GM18499 (cell line): Measurements from ENCODE around the gene ZSCAN5C.
"Not testable (repeated sequence)": the region's sequence is repeated elsewhere in the genome, so short reads cannot be mapped to it uniquely, and the experiment has no call there.

Experiments
- ATAC-seq: cut with Tn5 transposase; IDR thresholded peaks from one replicate; pipeline ENCODE4 v1.9.1; 2021; ENCODE audit warnings: moderate number of reproducible peaks; ENCODE audit not compliant: insufficient read depth, unreplicated experiment

ZSCAN5C gene, protein sequence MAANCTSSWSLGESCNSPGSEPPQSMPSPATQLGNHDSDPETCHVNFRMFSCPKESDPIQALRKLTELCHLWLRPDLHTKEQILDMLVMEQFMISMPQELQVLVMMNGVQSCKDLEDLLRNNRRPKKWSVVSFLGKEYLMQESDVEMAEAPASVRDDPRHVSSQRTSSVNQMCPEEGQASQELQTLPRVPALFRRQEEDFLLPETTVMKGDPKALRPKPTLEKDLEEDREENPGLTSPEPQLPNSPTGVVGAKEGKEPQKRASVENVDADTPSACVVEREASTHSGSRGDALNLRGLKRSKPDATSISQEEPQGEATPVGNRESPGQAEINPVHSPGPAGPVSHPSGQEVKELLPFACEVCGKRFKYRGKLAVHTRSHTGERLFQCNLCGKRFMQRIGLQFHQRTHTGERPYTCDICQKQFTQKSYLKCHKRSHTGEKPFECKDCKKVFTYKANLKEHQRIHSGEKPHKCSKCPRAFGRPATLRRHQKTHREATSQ

DNA sequence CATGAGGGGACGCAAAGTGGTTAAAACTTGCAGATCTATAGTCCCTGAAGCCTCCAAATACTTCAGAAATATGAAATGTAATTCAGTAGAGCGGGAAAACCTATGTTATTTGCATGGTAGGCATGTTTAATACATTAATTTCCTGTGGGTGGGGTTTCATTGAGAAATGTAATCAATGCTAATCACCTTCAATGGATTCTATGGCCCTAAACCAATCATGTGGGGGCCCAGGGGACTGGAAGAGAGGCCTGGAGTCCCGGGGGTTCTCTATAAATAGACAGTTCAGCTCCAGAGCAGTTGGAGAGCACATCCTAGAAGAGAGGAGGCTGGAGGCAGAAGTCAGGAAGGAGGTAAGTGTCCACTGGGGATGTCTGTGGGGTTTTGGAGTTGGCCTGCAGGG lies at the start of gene ZSCAN5C:
Gene ZSCAN5C (plus strand): TSS at position 301 of the 400 bp plus-strand sequence. CDS start 3,641 bp downstream, outside the sequence.
- ATAC-seq: no peak

DNA sequence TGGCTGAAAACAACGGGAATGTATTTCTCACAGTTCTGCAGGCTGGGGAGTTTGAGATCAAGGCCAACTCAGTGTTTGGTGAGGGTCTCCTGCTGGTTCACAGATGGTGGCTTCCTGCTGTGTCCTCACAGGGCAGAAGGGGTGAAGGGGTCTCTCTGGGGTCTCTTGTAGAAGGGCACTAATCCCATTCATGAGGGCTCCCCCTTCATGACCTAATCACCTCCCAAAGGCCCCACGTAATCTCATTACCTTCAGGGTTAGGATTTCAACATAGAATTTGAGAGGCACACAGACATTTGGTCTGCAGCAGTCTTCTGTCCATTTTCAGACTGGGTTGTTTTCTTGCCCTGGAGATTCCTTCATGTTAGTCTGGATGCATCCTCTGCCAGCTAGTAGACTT lies 49.4 kb upstream of the ZSCAN5C start:
- ATAC-seq: no peak

DNA sequence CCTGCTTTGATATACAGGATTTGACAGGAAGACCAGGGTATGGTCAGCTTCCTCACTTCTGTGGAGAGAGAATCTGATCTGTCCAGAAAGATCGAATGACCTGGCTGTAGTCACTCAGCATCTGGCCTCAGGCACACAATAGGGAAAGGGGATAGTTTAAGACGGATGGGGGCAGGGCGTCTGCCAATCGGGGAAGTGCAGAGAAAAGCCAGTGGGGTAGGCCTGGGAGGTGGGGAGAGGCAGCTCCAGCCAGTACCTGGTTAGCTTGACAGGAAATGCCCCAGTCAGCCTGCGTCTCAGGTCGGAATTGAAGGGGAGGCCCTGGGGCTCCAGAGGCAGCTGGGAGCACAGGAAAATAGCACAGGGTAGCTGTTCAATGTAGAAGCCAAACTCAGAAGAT lies 48.6 kb upstream of the ZSCAN5C start:
- no peak for ATAC-seq

DNA sequence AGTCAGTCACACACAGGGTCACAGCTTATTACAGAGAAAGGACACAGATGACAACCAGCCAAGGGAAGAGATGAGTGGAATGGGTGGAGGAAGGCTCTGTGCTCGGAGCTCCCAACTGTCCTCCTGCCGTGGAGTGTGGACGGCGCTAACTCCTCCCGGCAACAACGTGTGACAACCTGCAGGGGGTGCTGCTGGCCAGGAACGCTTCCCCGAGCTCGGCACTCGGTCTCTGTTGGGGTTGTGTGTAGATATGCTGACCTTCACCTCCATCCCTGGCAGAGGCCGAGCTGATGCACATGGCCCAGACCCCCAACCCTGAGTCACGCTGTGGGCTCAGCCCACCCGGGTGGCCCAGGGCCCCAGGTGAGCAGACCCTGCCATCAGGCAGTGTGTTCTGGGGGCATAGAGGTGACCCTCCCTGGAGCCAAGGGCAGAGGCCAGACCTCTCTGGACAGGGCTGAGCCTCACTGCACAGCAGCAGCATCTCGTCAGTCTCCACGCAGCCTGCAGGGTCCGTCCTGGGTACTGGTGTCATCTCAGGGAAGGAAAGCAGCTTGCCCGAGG lies 46.9 kb upstream of the ZSCAN5C start:
- no peak for ATAC-seq

DNA sequence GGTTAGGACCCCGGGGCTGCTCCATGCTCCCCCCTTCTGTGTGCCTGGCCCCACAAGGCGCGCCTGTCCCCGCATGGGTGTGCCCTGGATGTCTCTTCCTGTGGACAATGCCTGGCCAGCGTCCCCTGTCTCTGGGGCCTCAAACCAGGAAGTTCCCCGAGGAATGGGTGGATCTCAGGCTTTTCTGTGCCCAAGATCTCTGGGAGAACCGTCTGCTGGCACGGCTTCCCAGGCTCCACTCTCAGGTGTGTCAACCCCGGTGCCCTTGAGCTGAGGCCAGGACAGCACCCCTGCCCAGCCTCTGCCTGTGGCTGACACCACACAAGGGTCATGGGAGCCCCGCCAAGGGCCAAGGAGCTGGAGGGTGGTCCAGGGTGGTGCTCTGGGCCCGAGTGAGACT lies 45.3 kb upstream of the ZSCAN5C start:
- ATAC-seq: no peak

DNA sequence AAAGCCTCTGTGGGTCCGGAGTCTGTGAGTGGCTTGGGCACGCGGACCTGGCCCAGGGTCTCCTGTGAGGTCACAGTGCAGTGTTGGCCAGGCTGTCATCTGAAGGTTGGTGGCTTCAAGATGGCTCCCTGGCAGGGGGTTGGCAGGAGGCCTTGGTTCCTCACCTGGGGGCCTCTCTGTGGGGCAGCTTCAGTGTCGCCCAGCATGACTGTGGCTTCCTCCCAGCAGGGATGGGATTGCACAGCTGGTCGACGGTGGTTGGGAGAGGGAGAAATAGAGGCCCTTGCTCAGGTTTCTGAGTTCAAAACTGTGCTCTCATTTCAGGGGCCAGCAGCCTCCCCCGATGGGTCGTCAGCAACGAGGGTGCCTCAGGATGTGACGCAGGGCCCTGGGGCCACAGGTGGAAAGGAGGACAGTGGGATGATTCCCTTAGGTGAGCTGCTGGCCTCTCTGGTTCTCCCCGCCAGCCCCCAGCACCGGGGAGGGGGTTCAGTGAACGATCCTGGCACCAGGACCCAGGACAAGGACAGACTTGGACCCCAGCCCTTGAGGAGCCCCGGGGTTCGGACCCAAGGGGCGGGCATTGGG lies 43.8 kb upstream of the ZSCAN5C start:
- no peak for ATAC-seq

DNA sequence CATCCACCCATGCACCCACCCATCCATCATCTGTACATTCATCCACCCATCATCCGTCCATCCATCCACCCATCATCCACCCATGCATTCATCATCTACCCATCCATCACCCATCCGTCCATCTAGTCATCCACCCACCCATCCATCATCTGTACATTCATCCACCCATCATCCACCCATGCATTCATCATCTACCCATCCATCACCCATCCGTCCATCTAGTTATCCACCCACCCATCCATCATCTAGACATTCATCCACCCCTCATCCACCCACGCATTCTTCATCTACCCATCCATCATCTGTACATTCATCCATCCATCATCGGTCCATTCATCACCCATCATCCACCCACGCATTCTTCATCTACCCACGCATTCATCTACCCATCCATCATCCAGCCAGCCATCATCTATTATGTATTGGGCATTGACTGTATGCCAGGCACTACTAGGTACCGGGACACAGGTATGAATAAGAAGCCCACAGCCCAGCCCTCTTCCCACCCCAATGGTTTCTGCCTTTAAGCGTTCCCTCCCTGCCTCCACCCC lies 43.0 kb upstream of the ZSCAN5C start:
- ATAC-seq: no peak

DNA sequence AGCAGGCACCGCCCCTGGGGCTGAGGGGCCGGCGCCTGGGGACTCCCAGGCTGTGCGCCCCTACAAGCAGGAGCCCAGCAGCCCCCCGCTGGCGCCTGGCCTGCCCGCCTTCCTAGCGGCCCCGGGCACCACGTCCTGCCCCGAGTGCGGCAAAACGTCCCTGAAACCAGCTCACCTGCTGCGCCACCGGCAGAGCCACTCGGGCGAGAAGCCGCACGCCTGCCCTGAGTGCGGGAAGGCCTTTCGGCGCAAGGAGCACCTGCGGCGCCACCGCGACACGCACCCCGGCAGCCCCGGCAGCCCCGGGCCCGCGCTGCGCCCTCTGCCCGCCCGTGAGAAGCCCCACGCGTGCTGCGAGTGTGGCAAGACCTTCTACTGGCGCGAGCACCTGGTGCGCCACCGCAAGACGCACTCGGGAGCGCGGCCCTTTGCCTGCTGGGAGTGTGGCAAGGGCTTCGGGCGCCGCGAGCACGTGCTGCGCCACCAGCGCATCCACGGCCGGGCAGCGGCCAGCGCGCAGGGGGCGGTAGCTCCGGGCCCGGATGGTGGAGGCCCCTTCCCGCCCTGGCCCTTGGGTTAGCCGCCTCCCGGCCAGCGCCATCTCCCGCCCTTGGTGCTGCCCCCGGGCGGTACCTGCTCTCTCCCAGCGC lies 42.3 kb upstream of the ZSCAN5C start:
- no peak for ATAC-seq

DNA sequence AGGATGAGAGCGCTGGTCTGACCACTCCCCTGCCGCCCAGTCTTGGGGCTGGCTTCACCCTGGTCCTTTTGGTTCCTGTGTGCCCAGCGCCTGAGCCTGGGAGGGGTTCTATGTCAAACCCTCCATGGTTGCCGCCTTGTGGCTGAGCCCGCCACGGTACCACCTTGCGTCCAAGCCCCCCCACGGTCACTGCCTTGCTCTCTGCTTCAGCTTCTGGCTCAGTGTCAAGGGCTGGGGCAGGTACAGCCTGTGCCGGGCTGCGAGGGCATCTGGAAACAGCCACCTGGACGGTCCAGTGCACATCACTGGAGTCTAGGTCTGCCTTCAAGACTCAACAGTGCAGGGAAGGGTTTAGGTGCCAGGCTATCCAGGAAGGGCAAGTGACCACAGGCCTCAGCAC lies 40.5 kb upstream of the ZSCAN5C start:
- no peak for ATAC-seq

DNA sequence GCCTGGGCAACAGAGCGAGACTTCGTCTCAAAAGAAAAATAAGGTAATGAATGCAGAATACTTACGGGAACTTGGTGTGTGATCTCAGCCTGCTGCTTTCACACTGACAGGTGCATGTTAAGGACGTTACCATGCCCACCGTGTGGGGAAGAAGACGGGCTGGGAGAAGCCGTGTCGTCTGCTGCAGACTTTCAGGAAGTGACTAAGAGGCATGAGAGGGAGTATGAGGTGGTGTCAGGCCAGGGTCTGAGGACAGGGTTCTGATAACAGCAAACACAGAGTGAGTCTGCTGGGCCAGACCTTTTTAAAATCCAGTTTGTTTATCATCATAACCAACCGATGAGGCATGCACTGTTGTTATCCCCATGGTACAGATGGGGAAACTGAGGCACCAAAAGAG lies 39.8 kb upstream of the ZSCAN5C start:
- no peak for ATAC-seq

DNA sequence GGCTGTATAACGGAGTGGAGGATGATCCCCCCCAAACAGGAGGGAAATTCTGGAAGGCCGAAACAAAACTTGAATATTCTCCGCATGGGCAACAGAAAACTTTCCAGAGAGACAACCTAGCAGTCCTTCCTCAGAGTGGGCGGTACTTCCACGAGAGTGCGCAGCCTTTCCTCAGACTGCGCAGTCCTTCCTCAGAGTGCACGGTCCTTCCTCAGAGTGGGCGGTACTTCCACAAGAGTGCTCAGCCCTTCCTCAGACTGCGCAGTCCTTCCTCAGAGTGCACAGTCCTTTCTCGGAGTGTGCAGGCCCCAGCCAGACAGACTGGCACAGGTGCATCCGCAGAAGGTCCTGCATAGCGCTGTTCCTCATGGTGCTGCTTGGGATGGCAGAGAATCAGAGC lies 39.0 kb upstream of the ZSCAN5C start:
- no peak for ATAC-seq

DNA sequence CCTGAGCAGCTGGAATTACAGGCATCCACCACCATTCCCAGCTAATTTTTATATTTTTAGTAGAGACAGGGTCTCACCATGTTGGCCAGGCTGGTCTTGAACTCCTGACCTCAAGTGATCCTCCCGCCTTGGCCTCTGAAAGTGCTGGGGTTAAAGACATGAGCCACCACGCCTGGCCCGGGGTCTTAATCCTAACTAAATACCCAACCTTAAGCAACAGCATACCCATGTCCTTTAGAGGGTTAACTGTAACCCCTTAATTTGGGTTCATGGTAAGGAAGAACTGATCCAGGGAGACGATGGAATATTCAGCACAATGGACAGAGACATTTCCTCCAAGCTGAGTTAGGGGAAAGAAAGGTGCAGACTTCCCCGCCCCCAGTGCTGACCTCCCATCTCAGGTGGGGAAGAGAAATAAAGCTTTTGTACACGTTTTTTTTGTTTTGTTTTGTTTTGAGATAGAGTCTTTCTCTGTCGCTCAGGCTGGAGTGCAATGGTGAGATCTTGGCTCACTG lies 35.0 kb upstream of the ZSCAN5C start:
- no peak for ATAC-seq

DNA sequence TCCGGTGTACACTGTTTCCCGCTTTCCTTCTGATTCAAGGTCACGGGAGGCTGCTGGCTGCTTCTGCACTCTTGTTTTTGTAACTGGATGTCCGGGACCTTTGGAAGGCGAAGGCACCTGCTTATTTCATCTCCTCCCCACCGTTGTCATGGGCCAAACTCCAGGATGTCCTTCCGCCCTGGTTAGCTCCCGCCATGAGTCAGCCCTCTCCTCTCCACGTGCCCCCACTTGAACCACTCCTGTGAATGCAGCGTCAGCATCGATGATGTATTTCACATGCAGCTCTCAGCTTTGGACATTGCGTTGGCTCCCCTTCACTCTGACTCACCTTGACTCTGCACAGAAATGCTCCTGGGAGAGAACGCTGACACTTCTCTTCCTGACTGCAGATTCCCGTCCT lies 31.8 kb upstream of the ZSCAN5C start:
- no peak for ATAC-seq

DNA sequence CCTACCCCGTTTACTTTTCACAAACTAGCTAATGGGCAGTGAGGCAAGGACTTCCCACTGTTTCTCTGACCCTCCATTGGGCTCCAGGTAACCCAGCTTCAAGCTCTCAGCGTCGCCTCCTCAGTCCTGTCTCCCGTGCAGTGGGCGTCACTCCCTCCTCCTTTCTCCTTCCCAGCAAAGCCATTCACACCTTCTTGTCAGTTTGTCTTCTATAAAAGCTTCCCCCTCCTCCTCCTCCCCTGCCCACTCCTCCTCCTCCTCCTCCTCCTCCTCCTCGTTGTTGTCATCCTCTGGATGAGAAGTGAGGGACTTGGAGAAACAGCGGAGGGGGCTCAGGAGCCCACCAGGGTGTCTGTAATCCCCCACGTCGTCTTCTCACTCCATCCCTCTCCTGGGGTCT lies 28.0 kb upstream of the ZSCAN5C start:
- ATAC-seq: no peak

DNA sequence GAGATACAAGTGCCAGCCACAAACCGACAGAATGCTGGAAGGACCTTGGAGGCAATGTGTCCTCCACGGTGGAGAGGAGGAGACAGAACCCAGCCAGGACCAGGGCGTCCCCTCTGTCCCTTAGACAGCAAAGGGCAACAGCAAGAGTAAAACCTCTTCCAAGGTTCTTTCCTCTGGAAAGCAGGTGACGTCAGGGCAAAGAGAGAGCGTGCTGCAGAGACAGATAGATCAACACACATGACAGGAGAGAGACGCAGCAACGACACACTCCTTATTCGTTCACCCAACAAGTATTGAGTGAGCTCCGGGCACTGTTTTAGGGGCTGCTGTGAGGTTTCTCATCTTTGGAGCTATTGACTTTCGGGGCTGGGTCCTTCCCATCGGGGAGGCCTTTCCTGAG lies 27.5 kb upstream of the ZSCAN5C start:
- no peak for ATAC-seq

DNA sequence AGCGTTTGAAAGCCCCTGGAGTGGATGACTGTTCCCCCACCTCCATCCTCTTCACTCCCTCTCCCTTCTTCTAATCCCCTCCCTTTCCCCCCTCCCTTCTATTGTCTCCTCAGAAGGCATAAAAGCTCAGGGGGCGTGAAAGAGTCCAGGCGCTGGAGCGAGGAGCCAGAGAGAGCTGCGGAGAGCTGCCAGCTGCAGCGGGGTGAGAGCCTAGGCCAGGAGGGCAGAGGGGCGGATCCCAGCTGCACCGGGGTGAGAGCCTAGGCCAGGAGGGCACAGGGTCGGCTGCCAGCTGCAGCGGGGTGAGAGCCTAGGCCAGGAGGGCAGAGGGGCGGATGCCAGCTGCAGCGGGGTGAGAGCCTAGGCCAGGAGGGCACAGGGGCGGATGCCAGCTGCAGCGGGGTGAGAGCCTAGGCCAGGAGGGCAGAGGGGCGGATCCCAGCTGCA lies 26.2 kb upstream of the ZSCAN5C start, which contains the start of gene GALP:
Gene GALP (plus strand): TSS at position 148 of the 447 bp plus-strand sequence. CDS start 1,101 bp downstream, outside the sequence.
- not testable (repeated sequence) for ATAC-seq

DNA sequence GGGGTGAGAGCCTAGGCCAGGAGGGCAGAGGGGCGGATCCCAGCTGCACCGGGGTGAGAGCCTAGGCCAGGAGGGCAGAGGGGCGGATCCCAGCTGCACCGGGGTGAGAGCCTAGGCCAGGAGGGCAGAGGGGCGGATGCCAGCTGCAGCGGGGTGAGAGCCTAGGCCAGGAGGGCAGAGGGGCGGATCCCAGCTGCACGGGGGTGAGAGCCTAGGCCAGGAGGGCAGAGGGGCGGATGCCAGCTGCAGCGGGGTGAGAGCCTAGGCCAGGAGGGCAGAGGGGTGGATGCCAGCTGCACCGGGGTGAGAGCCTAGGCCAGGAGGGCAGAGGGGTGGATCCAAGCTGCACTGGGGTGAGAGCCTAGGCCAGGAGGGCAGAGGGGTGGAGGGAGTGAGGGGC lies 25.8 kb upstream of the ZSCAN5C start:
- ATAC-seq: not testable (repeated sequence)

DNA sequence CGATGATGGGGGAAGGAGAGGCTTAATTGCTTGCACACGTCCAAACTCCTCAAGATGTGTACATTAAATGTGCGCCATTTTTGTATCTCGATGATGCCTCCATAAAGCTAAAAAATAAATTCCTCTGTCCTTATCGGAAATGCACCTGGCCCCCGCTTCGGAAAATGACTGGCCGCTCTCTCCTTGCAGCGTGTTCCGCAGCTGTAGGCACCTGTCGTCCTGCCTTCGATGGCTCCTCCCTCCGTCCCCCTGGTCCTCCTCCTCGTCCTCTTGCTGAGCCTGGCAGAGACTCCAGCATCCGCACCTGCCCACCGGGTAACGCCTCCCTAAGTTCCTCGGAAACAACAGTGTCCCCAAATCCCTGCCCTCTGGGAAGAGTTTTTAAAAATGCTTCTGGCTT lies 25.2 kb upstream of the ZSCAN5C start:
- ATAC-seq: no peak

DNA sequence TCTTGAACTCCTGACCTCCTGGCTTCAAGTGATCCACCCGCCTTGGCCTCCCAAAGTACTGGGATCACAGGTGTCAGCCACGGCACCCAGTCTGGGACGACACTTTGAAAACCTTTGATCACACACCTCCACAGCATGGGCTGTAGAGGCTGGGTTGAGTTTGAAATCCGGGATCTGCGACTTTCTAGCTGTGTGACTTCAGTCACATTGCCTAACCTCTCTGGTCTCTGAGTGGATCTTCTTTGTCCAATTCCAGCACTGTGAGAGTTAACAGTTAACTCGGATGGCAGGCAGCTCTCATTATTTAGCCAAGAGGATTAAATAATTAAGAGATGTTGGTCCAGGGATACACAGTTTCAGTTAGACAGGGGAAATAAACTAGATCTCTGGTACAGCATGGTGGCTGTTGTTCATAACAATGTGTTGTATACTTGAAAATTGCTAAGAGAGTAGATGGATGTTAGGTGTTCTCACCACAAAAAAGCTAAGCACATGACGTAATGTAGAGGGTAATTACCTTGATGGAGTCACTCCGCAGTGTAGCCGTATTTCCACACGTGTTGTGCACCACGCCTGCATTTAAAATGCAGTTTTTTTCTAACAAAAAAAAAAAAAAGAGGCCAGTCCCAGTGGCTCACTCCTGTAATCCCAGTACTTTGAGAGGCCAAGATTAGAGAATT lies 24.4 kb upstream of the ZSCAN5C start:
- ATAC-seq: no peak

DNA sequence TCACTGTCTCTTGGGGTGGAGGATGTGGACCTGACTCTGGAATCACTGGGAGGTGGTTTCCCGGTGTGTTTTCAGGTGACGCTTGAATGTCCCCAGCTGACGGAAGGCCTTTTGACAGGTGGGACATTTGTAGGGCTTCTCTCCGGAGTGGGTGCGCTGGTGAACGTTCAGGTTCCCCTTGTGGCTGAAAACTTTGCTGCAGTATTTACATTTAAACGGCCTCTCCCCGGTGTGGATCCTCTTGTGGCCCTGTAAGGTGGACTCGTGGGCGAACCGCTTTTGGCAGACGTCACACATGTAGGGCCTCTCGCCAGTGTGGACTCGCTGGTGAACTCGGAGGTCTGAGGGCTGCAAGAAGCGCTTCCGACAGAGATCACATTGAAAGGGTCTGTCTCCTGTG lies 12.3 kb upstream of the ZSCAN5C start:
- ATAC-seq: no peak
